Loucy (cell line): ENCODE results near the gene TCF15.

Experiments
- H2AFZ ChIP-seq: fragments of 200-600 bp; sonication (generic); 2 replicates; pipeline ENCODE4 v1.6.0; 2016; ENCODE audit warnings: antibody characterized with exemption, mild to moderate bottlenecking, low read length, moderate library complexity
- H3F3A ChIP-seq: fragments of 200-600 bp; 2 replicates; pipeline ENCODE4 v1.6.0; 2016; ENCODE audit warnings: antibody characterized with exemption, low read depth, mild to moderate bottlenecking
- H3K27me3 ChIP-seq: fragments of 200-600 bp; sonication (generic); 2 replicates; pipeline ENCODE4 v1.6.1; 2014; ENCODE audit warnings: low read length, mild to moderate bottlenecking; ENCODE audit not compliant: insufficient read depth, poor library complexity, severe bottlenecking
- H3K36me3 ChIP-seq: fragments of 200-600 bp; sonication (generic); 2 replicates; pipeline ENCODE4 v1.6.1; 2016; ENCODE audit warnings: low read length; ENCODE audit not compliant: insufficient read depth
- H3K4me1 ChIP-seq: fragments of 200-600 bp; sonication (generic); 2 replicates; pipeline ENCODE4 v1.5.1; 2014; ENCODE audit warnings: low read length, mild to moderate bottlenecking; ENCODE audit not compliant: insufficient read depth, poor library complexity, severe bottlenecking
- H3K4me2 ChIP-seq: fragments of 200-600 bp; sonication (generic); 2 replicates; pipeline ENCODE4 v1.6.0; 2014; ENCODE audit warnings: antibody characterized with exemption, low read length, low read depth, mild to moderate bottlenecking; ENCODE audit not compliant: poor library complexity, severe bottlenecking
- H3K4me3 ChIP-seq: fragments of 200-600 bp; sonication (generic); 2 replicates; pipeline ENCODE4 v1.5.1; 2014; ENCODE audit warnings: low read length, mild to moderate bottlenecking, mixed read lengths; ENCODE audit not compliant: poor library complexity, severe bottlenecking
- H3K79me2 ChIP-seq: fragments of 200-600 bp; sonication (generic); 2 replicates; pipeline ENCODE4 v1.6.1; 2014; ENCODE audit warnings: low read length; ENCODE audit not compliant: insufficient read depth
- H3K9ac ChIP-seq: fragments of 200-600 bp; sonication (generic); 2 replicates; pipeline ENCODE4 v1.6.0; 2014; ENCODE audit warnings: mild to moderate bottlenecking, low read depth, low read length, moderate library complexity; ENCODE audit not compliant: poor library complexity, severe bottlenecking
- H3K9me2 ChIP-seq: fragments of 200-600 bp; sonication (generic); replicated peaks from 2 replicates; pipeline ENCODE4 v1.6.1; 2016; ENCODE audit warnings: low read depth, low read length, mixed read lengths
- H3K9me3 ChIP-seq: fragments of 200-600 bp; sonication (generic); 2 replicates; pipeline ENCODE4 v1.6.1; 2014; ENCODE audit warnings: mild to moderate bottlenecking, antibody characterized with exemption, low read length, low read depth; ENCODE audit not compliant: insufficient read depth
- H4K20me1 ChIP-seq: fragments of 200-600 bp; sonication (generic); 2 replicates; pipeline ENCODE4 v1.6.0; 2014; ENCODE audit warnings: antibody characterized with exemption, low read length, mild to moderate bottlenecking; ENCODE audit not compliant: insufficient read depth, poor library complexity, severe bottlenecking
- CTCF ChIP-seq: fragments of 200-600 bp; sonication (generic); conservative IDR thresholded peaks from 2 replicates; pipeline ENCODE4 v1.5.1; 2014; ENCODE audit warnings: mild to moderate bottlenecking, antibody characterized with exemption, low read length
- EZH2phosphoT487 ChIP-seq: fragments of 200-600 bp; IDR thresholded peaks from 2 replicates; pipeline ENCODE4 v1.6.1; 2018; ENCODE audit warnings: antibody characterized with exemption, mild to moderate bottlenecking, moderate library complexity, borderline replicate concordance

The TCF15 gene

GRCh38 chr20:611047-611842 is 1.1 kb upstream of the TCF15 start:
- H2AFZ ChIP-seq = no peak overlapping the region
- H3F3A ChIP-seq = no peaks in the 10 kb centered on the region
- H3K4me1 ChIP-seq = peaks cover 27% of the 10 kb centered on the region
- H3K36me3 ChIP-seq = no peaks in the 10 kb centered on the region
- TF ChIP-seq CTCF (no peak), EZH2phosphoT487 (no peak)
- H3K79me2 ChIP-seq = no peaks in the 10 kb centered on the region
- no peak overlapping the region for H3K9ac ChIP-seq
- H3K9me2 ChIP-seq = no peaks in the 10 kb centered on the region
- H3K4me3 ChIP-seq = no peak overlapping the region
- H3K4me2 ChIP-seq = no peak overlapping the region
- no peaks in the 10 kb centered on the region for H4K20me1 ChIP-seq
- no peaks in the 10 kb centered on the region for H3K27me3 ChIP-seq
- H3K9me3 ChIP-seq = no peaks in the 10 kb centered on the region

GRCh38 chr20:609371-609964 is 641 bp downstream of the TCF15 start:
- Histone ChIP-seq H3K27me3 (no peaks in the 10 kb centered on the region), H3K4me1 (peaks cover 27% of the 10 kb centered on the region), H3K9me2 (no peaks in the 10 kb centered on the region), H3K4me3 (no peak overlapping the region), H3F3A (no peaks in the 10 kb centered on the region), H2AFZ (no peak overlapping the region), H3K4me2 (no peak overlapping the region), H3K9me3 (no peaks in the 10 kb centered on the region), H4K20me1 (no peaks in the 10 kb centered on the region), H3K36me3 (no peaks in the 10 kb centered on the region), H3K9ac (no peak overlapping the region), H3K79me2 (no peaks in the 10 kb centered on the region)
- TF ChIP-seq EZH2phosphoT487 = no peak
- no peak for TF ChIP-seq CTCF

GRCh38 chr20:608970-609369 is 1.1 kb downstream of the TCF15 start:
- H3K4me1 ChIP-seq = peaks cover 27% of the 10 kb centered on the region
- no peak overlapping the region for H3K4me3 ChIP-seq
- no peaks in the 10 kb centered on the region for H3K79me2 ChIP-seq
- no peaks in the 10 kb centered on the region for H3K9me3 ChIP-seq
- no peak overlapping the region for H2AFZ ChIP-seq
- TF ChIP-seq EZH2phosphoT487 = no peak
- TF ChIP-seq CTCF = no peak
- no peaks in the 10 kb centered on the region for H3K27me3 ChIP-seq
- H4K20me1 ChIP-seq = no peaks in the 10 kb centered on the region
- no peaks in the 10 kb centered on the region for H3K9me2 ChIP-seq
- no peaks in the 10 kb centered on the region for H3F3A ChIP-seq
- H3K36me3 ChIP-seq = no peaks in the 10 kb centered on the region
- H3K9ac ChIP-seq = no peak overlapping the region
- H3K4me2 ChIP-seq = no peak overlapping the region
